ENCODE data around the gene DMAP1.

GRCh38 chr1:44210595-44210994 is 2.7 kb upstream of the DMAP1 start:
- TF ChIP-seq CTCF (IDR thresholded peaks at IDR 0.05 in 2 of 3, conservative IDR thresholded peaks at IDR 0.05 in 1 of 3; ENCODE audit: borderline replicate concordance in 1 of 3, insufficient read depth in 1 of 3, low read depth in 2 of 3, low read length in 2 of 3), result no peak
- TF ChIP-seq EZH2phosphoT487 (IDR thresholded peaks at IDR 0.05; ENCODE audit: borderline replicate concordance), result no peak
- no peak for TF ChIP-seq POLR2AphosphoS5 (IDR thresholded peaks at IDR 0.05; ENCODE audit: low read depth, low read length)
- no peak for TF ChIP-seq POLR2A (IDR thresholded peaks at IDR 0.05; ENCODE audit: borderline replicate concordance, extremely low read depth, insufficient read depth, insufficient read length)
- TF ChIP-seq REST (IDR thresholded peaks at IDR 0.05; ENCODE audit: low read depth), result no peak
- no peak for TF ChIP-seq EZH2 (IDR thresholded peaks at IDR 0.05)
- TF ChIP-seq RAD21 (IDR thresholded peaks at IDR 0.05; ENCODE audit: low read depth), result no peak
- TF ChIP-seq JUND (IDR thresholded peaks at IDR 0.05), result no peak
- TF ChIP-seq MAX (IDR thresholded peaks at IDR 0.05), result no peak
- no peak for TF ChIP-seq SIN3A (IDR thresholded peaks at IDR 0.05; ENCODE audit: low read depth)
- no peak for TF ChIP-seq SP1 (IDR thresholded peaks at IDR 0.05; ENCODE audit: low read depth)
- TF ChIP-seq EGR1 (IDR thresholded peaks at IDR 0.05; ENCODE audit: low read depth), result no peak
- TF ChIP-seq FOSL1 (IDR thresholded peaks at IDR 0.05; ENCODE audit: low read depth), result no peak

Measured in HCT116 (cell line).